Measurements from ENCODE around the gene VPS8.

The VPS8 gene

GRCh38 chr3:184795522-184796190 lies 16.3 kb upstream of the VPS8 start:
- no peak for DNase-seq (ENCODE audit: low read depth in 1 of 2, low spot score in 1 of 2)
- H3K27ac ChIP-seq (replicated peaks), result no peak overlapping the region
- no peaks in the 10 kb centered on the region for H3K27me3 ChIP-seq (ENCODE audit: insufficient read depth, poor library complexity, severe bottlenecking)
- TF ChIP-seq SPI1 (IDR thresholded peaks at IDR 0.05; ENCODE audit: borderline replicate concordance, low read depth), result no peak
- no peak overlapping the region for H3K4me3 ChIP-seq (replicated peaks; ENCODE audit: insufficient read depth, low read length)

DNA sequence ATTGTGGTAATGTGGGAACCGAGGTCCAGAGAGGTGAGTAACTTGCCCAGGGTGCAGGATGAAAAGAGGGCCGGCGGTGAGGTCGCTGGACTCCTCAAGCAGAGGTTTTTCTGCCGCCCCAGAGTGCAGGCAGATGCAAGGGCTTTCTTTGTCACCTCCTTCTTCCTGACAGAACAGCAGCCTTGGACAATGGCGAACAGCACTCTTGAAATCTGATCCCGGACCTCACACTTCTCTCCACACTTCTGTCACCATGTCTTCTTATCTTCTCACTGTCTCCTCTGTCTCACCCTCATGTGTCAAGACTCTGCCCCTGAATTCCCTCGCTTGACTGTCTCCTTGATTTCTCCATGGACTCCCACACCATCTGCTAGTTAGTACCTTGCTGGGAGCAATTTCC lies 15.4 kb upstream of the VPS8 start:
- no peaks in the 10 kb centered on the region for H3K27me3 ChIP-seq (ENCODE audit: insufficient read depth, poor library complexity, severe bottlenecking)
- TF ChIP-seq GABPA (IDR thresholded peaks at IDR 0.05; ENCODE audit: low read depth) (no peak), POLR2AphosphoS5 (IDR thresholded peaks at IDR 0.05; ENCODE audit: low read depth) (no peak), REST (IDR thresholded peaks at IDR 0.05; ENCODE audit: insufficient replicate concordance, low read depth) (no peak), SPI1 (IDR thresholded peaks at IDR 0.05; ENCODE audit: borderline replicate concordance, low read depth) (no peak)
- TF ChIP-seq, protein P1, sequence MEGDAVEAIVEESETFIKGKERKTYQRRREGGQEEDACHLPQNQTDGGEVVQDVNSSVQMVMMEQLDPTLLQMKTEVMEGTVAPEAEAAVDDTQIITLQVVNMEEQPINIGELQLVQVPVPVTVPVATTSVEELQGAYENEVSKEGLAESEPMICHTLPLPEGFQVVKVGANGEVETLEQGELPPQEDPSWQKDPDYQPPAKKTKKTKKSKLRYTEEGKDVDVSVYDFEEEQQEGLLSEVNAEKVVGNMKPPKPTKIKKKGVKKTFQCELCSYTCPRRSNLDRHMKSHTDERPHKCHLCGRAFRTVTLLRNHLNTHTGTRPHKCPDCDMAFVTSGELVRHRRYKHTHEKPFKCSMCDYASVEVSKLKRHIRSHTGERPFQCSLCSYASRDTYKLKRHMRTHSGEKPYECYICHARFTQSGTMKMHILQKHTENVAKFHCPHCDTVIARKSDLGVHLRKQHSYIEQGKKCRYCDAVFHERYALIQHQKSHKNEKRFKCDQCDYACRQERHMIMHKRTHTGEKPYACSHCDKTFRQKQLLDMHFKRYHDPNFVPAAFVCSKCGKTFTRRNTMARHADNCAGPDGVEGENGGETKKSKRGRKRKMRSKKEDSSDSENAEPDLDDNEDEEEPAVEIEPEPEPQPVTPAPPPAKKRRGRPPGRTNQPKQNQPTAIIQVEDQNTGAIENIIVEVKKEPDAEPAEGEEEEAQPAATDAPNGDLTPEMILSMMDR (IDR thresholded peaks at IDR 0.05; ENCODE audit: insufficient read depth, low read length), result no peak
- no peak for DNase-seq (ENCODE audit: low read depth in 1 of 2, low spot score in 1 of 2)
- H3K4me3 ChIP-seq (replicated peaks; ENCODE audit: insufficient read depth, low read length), result no peak overlapping the region
- no peak overlapping the region for H3K27ac ChIP-seq (replicated peaks)

GRCh38 chr3:184796954-184797353 lies 15.0 kb upstream of the VPS8 start:
- TF ChIP-seq SPI1 (IDR thresholded peaks at IDR 0.05; ENCODE audit: borderline replicate concordance, low read depth) (no peak), GABPA (IDR thresholded peaks at IDR 0.05; ENCODE audit: low read depth) (no peak), REST (IDR thresholded peaks at IDR 0.05; ENCODE audit: insufficient replicate concordance, low read depth) (no peak), POLR2AphosphoS5 (IDR thresholded peaks at IDR 0.05; ENCODE audit: low read depth) (no peak)
- TF ChIP-seq, protein P1 (IDR thresholded peaks at IDR 0.05; ENCODE audit: insufficient read depth, low read length), result no peak
- H3K27me3 ChIP-seq (ENCODE audit: insufficient read depth, poor library complexity, severe bottlenecking), result no peaks in the 10 kb centered on the region
- H3K27ac ChIP-seq (replicated peaks), result no peak overlapping the region
- no peak overlapping the region for H3K4me3 ChIP-seq (replicated peaks; ENCODE audit: insufficient read depth, low read length)
- DNase-seq (ENCODE audit: low read depth in 1 of 2, low spot score in 1 of 2), result no peak

DNA sequence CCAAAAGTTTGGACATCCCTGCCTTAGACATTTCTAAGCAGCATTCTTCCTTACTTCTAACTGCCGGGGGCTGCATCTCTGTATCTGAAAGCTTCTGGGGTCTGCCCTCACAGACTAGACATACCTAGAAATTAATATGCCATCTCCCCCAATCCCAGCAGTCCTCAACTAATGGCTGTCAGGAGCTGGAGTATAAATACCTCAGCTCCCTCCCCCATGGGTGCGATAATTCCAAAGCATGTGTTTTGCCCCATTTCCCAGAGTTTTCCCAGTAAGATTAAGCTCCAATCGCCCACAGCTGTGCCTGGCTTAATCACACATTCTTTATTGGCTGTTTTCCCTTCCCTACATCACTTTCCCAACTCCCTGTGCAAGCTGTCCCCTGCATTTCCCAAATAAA lies 13.8 kb upstream of the VPS8 start:
- Histone ChIP-seq H3K27ac (replicated peaks) (no peak overlapping the region), H3K27me3 (ENCODE audit: insufficient read depth, poor library complexity, severe bottlenecking) (no peaks in the 10 kb centered on the region), H3K4me3 (replicated peaks; ENCODE audit: insufficient read depth, low read length) (no peak overlapping the region)
- no peak for TF ChIP-seq GABPA (IDR thresholded peaks at IDR 0.05; ENCODE audit: low read depth)
- no peak for TF ChIP-seq REST (IDR thresholded peaks at IDR 0.05; ENCODE audit: insufficient replicate concordance, low read depth)
- no peak for TF ChIP-seq SPI1 (IDR thresholded peaks at IDR 0.05; ENCODE audit: borderline replicate concordance, low read depth)
- TF ChIP-seq, protein P1 (IDR thresholded peaks at IDR 0.05; ENCODE audit: insufficient read depth, low read length), result no peak
- no peak for TF ChIP-seq POLR2AphosphoS5 (IDR thresholded peaks at IDR 0.05; ENCODE audit: low read depth)
- DNase-seq (ENCODE audit: low read depth in 1 of 2, low spot score in 1 of 2), result no peak
